ENCODE results near the gene TESK2. TPM values are rescaled to one million over a fixed set of nuclear protein-coding genes. Genes with fewer than 3 reads are reported as not detected.
"Not testable (repeated sequence)": the region's sequence is repeated elsewhere in the genome, so short reads cannot be mapped to it uniquely, and the experiment has no call there.

TESK2 gene
- total and polyA plus RNA-seq, 12 donors, result 0.77 to 2.6 (median 1.3) TPM

DNA sequence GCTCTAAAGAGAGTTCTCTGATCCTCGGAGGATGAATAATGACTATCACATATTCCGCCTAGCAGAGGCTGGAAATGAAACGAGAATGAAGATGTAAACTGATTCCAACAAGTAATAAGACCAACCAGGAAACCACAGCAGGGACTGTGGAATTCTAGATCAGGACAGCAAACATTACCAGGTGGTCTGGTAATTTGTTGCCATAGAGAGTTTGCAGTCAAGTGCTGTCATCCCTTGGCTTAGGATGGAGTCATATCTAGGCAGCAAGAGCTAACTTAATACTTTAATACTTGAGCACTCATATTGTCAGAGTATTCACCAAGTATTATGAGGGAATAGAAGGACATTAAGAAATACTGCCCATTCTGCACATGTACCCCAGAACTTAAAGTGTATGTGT is 105.7 kb downstream of the TESK2 start:
- intact Hi-C loops (cut with DNase I), result loop anchor here in 1 of 10 donors (10.0 kb wide), 1 partner anchor 89 kb away; no protein-coding TSS in a partner anchor
- no peaks in the 10 kb centered on the region for H3K27me3 ChIP-seq
- TF ChIP-seq, protein P1, sequence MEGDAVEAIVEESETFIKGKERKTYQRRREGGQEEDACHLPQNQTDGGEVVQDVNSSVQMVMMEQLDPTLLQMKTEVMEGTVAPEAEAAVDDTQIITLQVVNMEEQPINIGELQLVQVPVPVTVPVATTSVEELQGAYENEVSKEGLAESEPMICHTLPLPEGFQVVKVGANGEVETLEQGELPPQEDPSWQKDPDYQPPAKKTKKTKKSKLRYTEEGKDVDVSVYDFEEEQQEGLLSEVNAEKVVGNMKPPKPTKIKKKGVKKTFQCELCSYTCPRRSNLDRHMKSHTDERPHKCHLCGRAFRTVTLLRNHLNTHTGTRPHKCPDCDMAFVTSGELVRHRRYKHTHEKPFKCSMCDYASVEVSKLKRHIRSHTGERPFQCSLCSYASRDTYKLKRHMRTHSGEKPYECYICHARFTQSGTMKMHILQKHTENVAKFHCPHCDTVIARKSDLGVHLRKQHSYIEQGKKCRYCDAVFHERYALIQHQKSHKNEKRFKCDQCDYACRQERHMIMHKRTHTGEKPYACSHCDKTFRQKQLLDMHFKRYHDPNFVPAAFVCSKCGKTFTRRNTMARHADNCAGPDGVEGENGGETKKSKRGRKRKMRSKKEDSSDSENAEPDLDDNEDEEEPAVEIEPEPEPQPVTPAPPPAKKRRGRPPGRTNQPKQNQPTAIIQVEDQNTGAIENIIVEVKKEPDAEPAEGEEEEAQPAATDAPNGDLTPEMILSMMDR (IDR thresholded peaks at IDR 0.05), result no peak
- no peak overlapping the region for H3K27ac ChIP-seq
- no peaks in the 10 kb centered on the region for H3K4me1 ChIP-seq
- no peaks in the 10 kb centered on the region for H3K36me3 ChIP-seq
- H3K9me3 ChIP-seq, result no peaks in the 10 kb centered on the region
- no peak overlapping the region for H3K4me3 ChIP-seq
- DNase-seq (no peak), ATAC-seq (no peak)
- WGBS, 2 donors, result 89 to 92% methylated on average over 3 of the region's 3 CpGs

DNA sequence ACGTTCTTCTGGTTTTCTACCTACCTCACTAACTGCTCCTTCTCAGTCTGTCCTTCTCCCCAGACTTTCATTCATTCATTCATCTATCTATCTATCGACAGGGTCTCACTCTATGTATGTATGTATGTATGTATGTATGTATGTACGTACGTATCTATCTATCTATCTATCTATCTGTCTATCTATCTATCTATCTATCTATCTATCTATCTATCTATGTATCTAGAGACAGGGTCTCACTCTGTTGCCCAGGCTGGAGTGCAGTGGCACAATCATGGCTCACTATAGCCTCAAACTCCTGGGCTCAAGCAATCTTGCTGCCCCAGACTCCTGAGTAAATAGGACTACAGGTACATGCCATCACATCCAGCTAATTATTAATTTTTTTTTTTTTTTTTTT is 106.8 kb downstream of the TESK2 start:
- DNase-seq, H3K4me1 ChIP-seq, H3K27me3 ChIP-seq, ATAC-seq, H3K9me3 ChIP-seq, H3K27ac ChIP-seq, H3K36me3 ChIP-seq, H3K4me3 ChIP-seq: not testable (repeated sequence)
- WGBS, 2 donors, result 94 to 98% methylated on average over 4 of the region's 4 CpGs
- intact Hi-C loops (cut with DNase I), result loop anchor here in 1 of 10 donors (10.0 kb wide), 1 partner anchor 91 kb away; no protein-coding TSS in a partner anchor

DNA sequence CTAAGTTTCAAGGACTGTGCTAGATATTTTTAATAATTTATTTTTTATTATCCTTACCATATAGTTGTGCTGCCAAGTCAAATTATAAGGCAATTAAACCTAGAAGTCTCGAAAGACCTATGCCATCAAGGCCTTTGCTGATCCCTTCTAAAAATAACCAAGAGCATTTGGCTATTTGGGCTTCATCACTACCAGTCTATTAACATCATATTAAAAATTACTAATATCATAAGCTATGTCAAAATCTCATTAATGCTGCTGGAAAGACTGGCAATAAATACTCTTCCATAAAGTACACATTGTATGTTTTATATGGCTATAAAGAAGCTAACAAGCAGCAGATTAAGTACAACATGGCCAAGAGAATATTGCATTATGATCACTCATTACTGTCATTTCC is 107.8 kb downstream of the TESK2 start:
- Histone ChIP-seq H3K9me3 (no peaks in the 10 kb centered on the region), H3K27me3 (no peaks in the 10 kb centered on the region), H3K4me1 (no peaks in the 10 kb centered on the region), H3K4me3 (no peak overlapping the region), H3K27ac (no peak overlapping the region), H3K36me3 (no peaks in the 10 kb centered on the region)
- WGBS, 2 donors, result 85% methylated on average over 1 of the region's 1 CpG
- intact Hi-C loops (cut with DNase I), result loop anchor here in 1 of 10 donors (10.0 kb wide), 1 partner anchor 92 kb away; no protein-coding TSS in a partner anchor
- ATAC-seq (no peak), DNase-seq (no peak)
- TF ChIP-seq, protein P1 (IDR thresholded peaks at IDR 0.05), result no peak

DNA sequence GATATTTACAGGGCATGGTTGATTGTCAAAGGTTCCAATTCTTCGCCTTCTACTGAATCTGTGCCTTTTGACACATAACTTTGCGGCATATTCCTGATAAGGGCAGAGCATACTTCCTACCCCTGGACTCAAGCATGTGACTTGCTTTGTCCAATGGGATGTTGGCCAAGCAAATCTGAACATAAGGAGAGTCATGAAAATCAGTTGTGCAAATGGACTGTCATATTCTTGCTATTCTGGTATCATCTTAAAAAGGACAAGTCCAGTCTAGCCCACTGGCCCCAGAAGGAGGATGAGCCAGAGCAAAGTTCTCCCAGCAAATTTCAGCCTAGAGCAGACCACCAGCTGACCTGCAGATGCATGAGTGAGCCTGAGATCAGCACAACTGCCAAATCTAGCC is 109.7 kb downstream of the TESK2 start:
- WGBS, 2 donors, result 84% methylated on average over 2 of the region's 2 CpGs
- intact Hi-C loops (cut with DNase I), result loop anchor here in 1 of 10 donors (10.0 kb wide), 1 partner anchor 94 kb away; no protein-coding TSS in a partner anchor
- no peak overlapping the region for H3K27ac ChIP-seq
- peaks cover 0 to 3% (median 0%) of the 10 kb centered on the region in 9 donors for H3K4me1 ChIP-seq
- no peak for ATAC-seq
- H3K4me3 ChIP-seq, result no peak overlapping the region
- no peak for DNase-seq
- H3K9me3 ChIP-seq, result no peaks in the 10 kb centered on the region
- H3K36me3 ChIP-seq, result no peaks in the 10 kb centered on the region
- TF ChIP-seq, protein P1 (IDR thresholded peaks at IDR 0.05), result no peak
- H3K27me3 ChIP-seq, result no peaks in the 10 kb centered on the region

DNA sequence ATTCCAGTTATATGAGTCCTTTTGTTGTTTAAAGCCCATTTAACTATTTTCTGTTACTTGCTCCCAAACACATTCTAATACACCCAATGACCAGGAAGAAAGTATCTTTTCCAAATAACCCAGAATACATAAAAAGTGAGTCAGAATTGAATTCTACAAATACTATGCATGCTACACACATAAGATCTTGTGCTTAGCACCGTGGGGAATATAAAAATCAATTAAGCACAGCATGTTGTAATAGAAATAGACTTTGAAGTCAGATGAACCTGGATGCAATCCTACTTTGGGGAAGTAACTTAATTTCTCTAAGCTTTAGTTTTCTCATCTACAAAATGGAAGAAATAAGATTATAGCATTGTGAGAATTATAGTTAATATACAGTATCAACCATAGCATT is 110.2 kb downstream of the TESK2 start:
- Histone ChIP-seq H3K27ac (no peak overlapping the region), H3K27me3 (no peaks in the 10 kb centered on the region), H3K9me3 (no peaks in the 10 kb centered on the region), H3K4me1 (peaks cover 0 to 8% (median 0%) of the 10 kb centered on the region in 9 donors), H3K4me3 (no peak overlapping the region), H3K36me3 (no peaks in the 10 kb centered on the region)
- WGBS, 2 donors, result 83 to 93% methylated on average over 1 of the region's 1 CpG
- intact Hi-C loops (cut with DNase I), result loop anchor here in 1 of 10 donors (10.0 kb wide), 1 partner anchor 94 kb away; no protein-coding TSS in a partner anchor
- ATAC-seq (no peak), DNase-seq (no peak)
- TF ChIP-seq, protein P1 (IDR thresholded peaks at IDR 0.05), result no peak

All from heart right ventricle (tissue), 16 donors.